Neutrophil (primary cell): Measurements from ENCODE around the gene CLSTN2.

ENCODE experiments used
- H3K27ac ChIP-seq: fragments of 200-600 bp; sonication (generic); 2 replicates; pipeline ENCODE4 v1.5.1; 2016; ENCODE audit warnings: mild to moderate bottlenecking, moderate library complexity
- H3K27me3 ChIP-seq: fragments of 200-600 bp; sonication (generic); 2 replicates; pipeline ENCODE4 v1.6.0; 2016; ENCODE audit warnings: mild to moderate bottlenecking
- H3K36me3 ChIP-seq: fragments of 200-600 bp; sonication (generic); 2 replicates; pipeline ENCODE4 v1.5.1; 2017
- H3K4me1 ChIP-seq, 2 experiments: fragments of 200-600 bp in 1 of 2; sonication (generic) in 1 of 2; 1 replicate in 1 of 2; 2 replicates in 1 of 2; pipeline versions ENCODE4 v1.5.1 to v1.6.1; 2013 to 2016; ENCODE audit warnings: low read depth in 1 of 2, low read length in 1 of 2, mild to moderate bottlenecking in 1 of 2, moderate library complexity in 1 of 2; ENCODE audit not compliant: control insufficient read depth in 1 of 2, insufficient read depth in 1 of 2
- H3K4me3 ChIP-seq, 2 experiments: fragments of 200-600 bp in 1 of 2; sonication (generic) in 1 of 2; 1 replicate in 1 of 2; 2 replicates in 1 of 2; pipeline ENCODE4 v1.5.1; 2013 to 2016; ENCODE audit warnings: low read depth in 1 of 2, low read length in 1 of 2, mild to moderate bottlenecking in 1 of 2, moderate library complexity in 1 of 2
- H3K9me3 ChIP-seq: fragments of 200-600 bp; sonication (generic); 2 replicates; pipeline ENCODE4 v1.5.1; 2016
- TF ChIP-seq, protein P1 (sequence below): fragments of 200-600 bp; sonication (generic); IDR thresholded peaks from 2 replicates; pipeline ENCODE4 v1.5.1; 2016; ENCODE audit warnings: antibody characterized with exemption

The CLSTN2 gene

DNA sequence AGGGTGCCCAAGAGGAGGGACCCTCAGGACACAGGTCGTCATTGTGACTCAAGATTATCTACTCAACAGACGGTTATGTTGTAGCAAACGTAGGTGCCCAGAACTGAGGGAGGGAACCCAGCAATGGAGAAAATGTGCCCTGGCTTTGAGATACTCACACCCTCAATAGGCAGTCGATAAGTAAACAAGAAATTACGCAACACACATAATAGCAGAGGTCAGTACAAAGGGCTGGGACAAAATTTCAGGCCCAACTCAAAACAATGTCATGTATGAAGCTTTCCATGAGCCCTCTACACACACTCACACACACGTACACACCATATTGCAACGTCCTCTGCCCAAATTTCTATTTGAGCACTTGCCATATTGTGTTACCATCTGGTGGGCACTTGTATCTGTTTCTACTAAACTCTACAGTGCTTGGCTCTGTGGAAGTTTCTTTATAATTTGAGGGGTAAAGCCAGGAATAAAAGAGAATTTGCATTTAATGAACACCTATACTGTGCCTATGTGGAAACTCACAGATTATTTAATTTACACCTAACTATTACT is 628.3 kb downstream of the CLSTN2 start:
- TF ChIP-seq, protein P1, sequence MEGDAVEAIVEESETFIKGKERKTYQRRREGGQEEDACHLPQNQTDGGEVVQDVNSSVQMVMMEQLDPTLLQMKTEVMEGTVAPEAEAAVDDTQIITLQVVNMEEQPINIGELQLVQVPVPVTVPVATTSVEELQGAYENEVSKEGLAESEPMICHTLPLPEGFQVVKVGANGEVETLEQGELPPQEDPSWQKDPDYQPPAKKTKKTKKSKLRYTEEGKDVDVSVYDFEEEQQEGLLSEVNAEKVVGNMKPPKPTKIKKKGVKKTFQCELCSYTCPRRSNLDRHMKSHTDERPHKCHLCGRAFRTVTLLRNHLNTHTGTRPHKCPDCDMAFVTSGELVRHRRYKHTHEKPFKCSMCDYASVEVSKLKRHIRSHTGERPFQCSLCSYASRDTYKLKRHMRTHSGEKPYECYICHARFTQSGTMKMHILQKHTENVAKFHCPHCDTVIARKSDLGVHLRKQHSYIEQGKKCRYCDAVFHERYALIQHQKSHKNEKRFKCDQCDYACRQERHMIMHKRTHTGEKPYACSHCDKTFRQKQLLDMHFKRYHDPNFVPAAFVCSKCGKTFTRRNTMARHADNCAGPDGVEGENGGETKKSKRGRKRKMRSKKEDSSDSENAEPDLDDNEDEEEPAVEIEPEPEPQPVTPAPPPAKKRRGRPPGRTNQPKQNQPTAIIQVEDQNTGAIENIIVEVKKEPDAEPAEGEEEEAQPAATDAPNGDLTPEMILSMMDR, result no peak
- Histone ChIP-seq H3K27me3 (no peaks in the 10 kb centered on the region), H3K4me1 (no peaks in the 10 kb centered on the region), H3K36me3 (no peaks in the 10 kb centered on the region), H3K27ac (no peak overlapping the region), H3K9me3 (no peaks in the 10 kb centered on the region), H3K4me3 (no peak overlapping the region)

DNA sequence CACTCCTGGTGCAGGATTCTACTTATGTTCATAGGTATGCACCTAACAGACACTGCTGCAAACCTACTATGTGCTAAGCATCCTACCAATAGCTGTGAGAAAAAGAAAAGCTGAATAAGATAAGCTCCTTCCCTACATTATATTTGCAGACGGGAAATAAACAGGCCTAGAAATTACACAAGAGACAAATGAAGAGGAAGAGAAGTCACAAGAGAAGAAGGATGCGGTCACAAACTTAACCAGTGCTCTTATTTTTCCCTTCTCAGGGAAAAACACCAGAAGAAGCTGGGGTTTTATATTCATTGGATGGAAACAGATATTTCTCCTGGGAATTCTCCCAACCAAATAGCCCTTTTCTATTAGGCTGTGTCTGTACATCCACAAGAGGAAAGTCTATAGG is 633.1 kb downstream of the CLSTN2 start:
- no peak overlapping the region for H3K4me3 ChIP-seq
- TF ChIP-seq, protein P1, result no peak

DNA sequence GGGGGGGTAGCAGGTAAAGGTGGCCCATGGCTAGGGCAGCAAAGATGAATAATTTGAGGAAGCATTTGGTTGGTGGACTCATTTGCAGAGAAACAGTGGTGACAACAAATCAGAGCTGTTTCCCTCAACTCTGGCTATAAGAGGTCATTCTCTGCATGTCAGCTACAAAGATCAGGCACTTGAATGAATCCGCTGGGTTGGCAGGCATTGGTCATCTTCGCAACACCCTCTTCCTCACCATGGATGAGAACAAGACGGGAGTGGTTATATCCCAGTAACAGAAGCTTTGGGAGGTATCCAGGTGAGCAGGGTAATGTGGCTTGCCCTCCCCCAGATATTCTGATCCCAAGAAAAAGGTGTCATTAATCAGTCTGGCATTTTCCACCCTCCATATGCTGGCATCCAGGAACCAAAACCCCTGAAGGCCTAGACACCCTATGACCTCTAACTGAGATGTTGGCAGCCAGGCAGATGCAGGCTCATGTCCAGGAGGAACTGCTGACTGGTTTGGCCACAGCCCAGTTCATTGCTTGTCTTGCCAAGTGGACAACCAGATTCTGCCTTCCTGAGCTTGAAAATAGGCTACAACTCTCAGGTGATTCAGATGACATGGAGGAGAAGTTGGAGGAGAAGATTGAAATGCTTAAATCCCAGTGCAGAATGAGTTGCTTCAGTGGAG is 634.0 kb downstream of the CLSTN2 start:
- Histone ChIP-seq H3K4me1 (no peaks in the 10 kb centered on the region), H3K27me3 (no peaks in the 10 kb centered on the region), H3K4me3 (no peak overlapping the region), H3K36me3 (no peaks in the 10 kb centered on the region), H3K9me3 (no peaks in the 10 kb centered on the region), H3K27ac (no peak overlapping the region)
- TF ChIP-seq, protein P1, result no peak

More for the DNA sequence above, 633.1 kb downstream of the CLSTN2 start:
- Histone ChIP-seq H3K36me3 (no peaks in the 10 kb centered on the region), H3K4me1 (no peaks in the 10 kb centered on the region), H3K27me3 (no peaks in the 10 kb centered on the region), H3K27ac (no peak overlapping the region), H3K9me3 (no peaks in the 10 kb centered on the region)

DNA sequence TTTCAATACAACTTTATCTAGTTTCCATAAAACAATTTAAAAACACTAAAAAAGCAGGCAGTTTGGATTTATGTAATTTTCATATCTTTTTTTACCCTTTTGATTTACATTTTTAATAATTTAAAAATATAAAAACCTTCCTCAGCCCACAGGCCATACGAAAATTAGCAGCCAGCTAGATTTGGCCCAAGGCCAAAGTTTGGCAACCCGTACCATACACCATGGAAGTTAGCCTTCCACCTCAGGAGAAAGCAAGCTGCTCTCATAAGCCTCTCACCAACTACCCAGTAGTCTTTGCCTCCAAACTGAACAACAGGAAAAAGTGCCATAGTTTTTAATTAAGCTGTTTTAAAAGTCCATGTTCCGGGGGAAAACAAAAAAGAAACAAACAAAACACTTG is 635.6 kb downstream of the CLSTN2 start:
- TF ChIP-seq, protein P1, result no peak

DNA sequence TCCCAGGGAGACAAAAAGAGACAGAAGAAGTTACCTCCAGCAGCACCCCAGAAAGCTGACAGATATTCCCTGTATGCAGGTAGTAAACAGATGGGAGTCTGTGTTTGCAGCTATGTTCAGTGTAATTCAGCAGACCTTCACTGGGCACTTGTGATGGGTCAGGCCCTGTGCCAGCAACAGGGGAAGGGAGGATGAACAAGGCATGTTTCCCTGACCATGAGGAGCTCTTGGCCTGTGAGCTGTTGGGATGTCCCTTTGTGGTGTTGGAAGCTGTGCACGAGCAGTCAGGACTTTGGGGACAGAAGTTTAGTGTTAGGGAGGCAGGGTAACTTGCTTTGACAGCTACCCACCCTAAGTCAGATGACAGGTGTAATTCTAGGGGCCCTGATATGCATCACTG is 636.9 kb downstream of the CLSTN2 start:
- no peak overlapping the region for H3K27ac ChIP-seq
- no peaks in the 10 kb centered on the region for H3K27me3 ChIP-seq
- TF ChIP-seq, protein P1, result no peak
- H3K4me3 ChIP-seq, result no peak overlapping the region
- no peaks in the 10 kb centered on the region for H3K9me3 ChIP-seq
- H3K36me3 ChIP-seq, result no peaks in the 10 kb centered on the region
- H3K4me1 ChIP-seq, result no peaks in the 10 kb centered on the region

More for the DNA sequence above, 635.6 kb downstream of the CLSTN2 start:
- Histone ChIP-seq H3K27me3 (no peaks in the 10 kb centered on the region), H3K4me1 (no peaks in the 10 kb centered on the region), H3K27ac (no peak overlapping the region), H3K9me3 (no peaks in the 10 kb centered on the region), H3K36me3 (no peaks in the 10 kb centered on the region), H3K4me3 (no peak overlapping the region)
